Measurements from ENCODE around the gene COL4A2.

COL4A2 gene

DNA sequence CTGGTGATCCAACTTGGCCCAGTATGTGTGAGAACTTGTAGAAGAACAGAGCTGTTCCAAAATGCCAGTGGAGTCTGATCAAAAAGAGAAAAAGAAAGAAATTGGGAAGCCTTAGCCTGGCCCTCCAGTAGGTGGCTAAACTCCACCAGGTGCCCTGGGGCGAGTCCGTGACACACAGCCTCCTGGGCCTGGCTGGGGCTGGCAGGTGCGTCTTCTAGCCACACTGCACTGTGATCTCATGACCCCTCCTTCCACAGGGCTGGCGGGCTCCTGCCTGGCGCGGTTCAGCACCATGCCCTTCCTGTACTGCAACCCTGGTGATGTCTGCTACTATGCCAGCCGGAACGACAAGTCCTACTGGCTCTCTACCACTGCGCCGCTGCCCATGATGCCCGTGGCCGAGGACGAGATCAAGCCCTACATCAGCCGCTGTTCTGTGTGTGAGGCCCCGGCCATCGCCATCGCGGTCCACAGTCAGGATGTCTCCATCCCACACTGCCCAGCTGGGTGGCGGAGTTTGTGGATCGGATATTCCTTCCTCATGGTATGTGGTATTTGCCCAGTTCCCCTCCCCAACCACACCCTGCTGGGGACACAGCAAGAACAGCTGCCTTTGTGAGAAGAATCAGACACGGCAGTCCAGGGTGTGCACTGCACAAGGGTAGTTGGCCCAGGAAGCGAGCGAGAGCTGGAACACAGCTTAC is 200.7 kb downstream of the COL4A2 start:
- DNase-seq (ENCODE audit: low read depth) = no peak
- no peak overlapping the region for H3K4me3 ChIP-seq (ENCODE audit: low read depth, low read length)
- TF ChIP-seq CTCF (IDR thresholded peaks at IDR 0.05; ENCODE audit: insufficient read depth, low read depth, low read length, missing control alignments) = no peak

DNA sequence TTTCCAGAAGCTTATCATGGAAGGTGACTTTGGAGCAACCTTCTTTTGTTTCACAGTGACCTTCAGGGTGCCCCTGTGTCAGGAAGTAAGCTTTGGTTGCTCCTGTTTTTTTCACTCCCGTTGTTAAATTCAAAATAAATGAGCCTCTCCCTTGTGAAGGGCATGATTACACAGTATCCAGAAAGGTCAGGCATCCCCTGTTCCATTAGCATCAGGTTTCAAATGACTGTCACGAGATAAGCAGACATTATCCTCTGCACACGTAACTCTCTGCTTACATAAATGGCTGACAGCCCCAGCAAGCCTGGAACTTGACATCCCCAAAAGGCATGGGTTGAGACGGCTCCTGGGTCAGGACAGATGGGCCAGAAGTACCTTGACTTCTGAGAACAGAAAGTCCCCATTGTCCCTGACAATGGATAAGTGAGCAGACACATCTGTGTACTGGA is 202.4 kb downstream of the COL4A2 start:
- H3K4me3 ChIP-seq (ENCODE audit: low read depth, low read length) = no peak overlapping the region
- no peak for DNase-seq (ENCODE audit: low read depth)
- no peak for TF ChIP-seq CTCF (IDR thresholded peaks at IDR 0.05; ENCODE audit: insufficient read depth, low read depth, low read length, missing control alignments)

GRCh38 chr13:110509971-110510786 is 203.1 kb downstream of the COL4A2 start:
- no peak for TF ChIP-seq CTCF (IDR thresholded peaks at IDR 0.05; ENCODE audit: insufficient read depth, low read depth, low read length, missing control alignments)
- H3K4me3 ChIP-seq (ENCODE audit: low read depth, low read length) = no peak overlapping the region
- no peak for DNase-seq (ENCODE audit: low read depth)

DNA sequence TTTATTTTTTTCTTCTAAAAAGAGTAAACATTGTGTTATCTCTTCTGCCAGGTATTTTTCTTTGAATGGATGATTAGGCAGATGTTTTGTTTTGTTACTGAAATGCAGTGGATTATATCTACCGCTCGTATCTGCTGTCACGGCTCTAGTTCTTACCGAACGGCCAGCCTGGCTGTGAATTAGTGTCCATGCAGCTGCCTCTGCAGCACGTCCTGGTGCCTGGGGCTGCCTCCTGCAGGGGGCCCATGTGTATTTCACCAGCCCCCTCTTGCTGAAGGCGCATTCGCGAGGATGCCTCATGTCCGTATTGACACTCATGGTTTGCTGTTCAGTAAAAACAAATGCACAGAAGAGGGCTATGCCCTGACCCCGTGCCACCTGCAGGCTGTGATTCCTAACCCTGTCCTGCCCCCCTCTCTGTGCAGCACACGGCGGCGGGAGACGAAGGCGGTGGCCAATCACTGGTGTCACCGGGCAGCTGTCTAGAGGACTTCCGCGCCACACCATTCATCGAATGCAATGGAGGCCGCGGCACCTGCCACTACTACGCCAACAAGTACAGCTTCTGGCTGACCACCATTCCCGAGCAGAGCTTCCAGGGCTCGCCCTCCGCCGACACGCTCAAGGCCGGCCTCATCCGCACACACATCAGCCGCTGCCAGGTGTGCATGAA is 204.6 kb downstream of the COL4A2 start:
- no peak for TF ChIP-seq CTCF (IDR thresholded peaks at IDR 0.05; ENCODE audit: insufficient read depth, low read depth, low read length, missing control alignments)
- DNase-seq (ENCODE audit: low read depth) = no peak
- no peak overlapping the region for H3K4me3 ChIP-seq (ENCODE audit: low read depth, low read length)

- DNase-seq (ENCODE audit: low read depth) = no peak
- TF ChIP-seq CTCF (IDR thresholded peaks at IDR 0.05; ENCODE audit: insufficient read depth, low read depth, low read length, missing control alignments) = no peak
These were observed 205.2 kb downstream of the COL4A2 start for GRCh38 chr13:110512198-110512740.

DNA sequence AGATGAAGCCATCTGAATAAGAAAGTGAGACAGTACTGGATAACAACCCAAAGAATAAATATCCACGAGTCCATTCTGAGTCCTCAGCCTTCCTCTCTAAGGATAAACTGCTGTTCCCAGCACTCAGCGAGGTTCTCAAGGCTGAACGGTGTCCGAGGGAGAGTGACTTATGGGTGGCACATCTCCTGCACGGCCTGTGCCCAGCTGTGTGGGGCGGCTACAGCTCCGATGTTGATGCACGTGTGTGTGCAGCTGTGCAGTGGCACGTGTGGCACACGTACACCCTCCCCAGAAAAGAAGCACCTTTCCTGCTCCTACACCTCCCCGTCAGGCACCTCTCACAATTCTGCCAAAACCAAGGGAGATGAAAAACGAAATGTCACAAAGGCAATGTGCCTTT is 209.4 kb downstream of the COL4A2 start:
- no peak for TF ChIP-seq CTCF (IDR thresholded peaks at IDR 0.05; ENCODE audit: insufficient read depth, low read depth, low read length, missing control alignments)
- DNase-seq (ENCODE audit: low read depth) = no peak
- H3K4me3 ChIP-seq (ENCODE audit: low read depth, low read length) = no peak overlapping the region

More at GRCh38 chr13:110512198-110512740, 205.2 kb downstream of the COL4A2 start:
- H3K4me3 ChIP-seq (ENCODE audit: low read depth, low read length) = no peak overlapping the region
